RWPE1 (cell line): ENCODE data around the gene TBX15.
A peak's percentile ranks its signal among the peaks of the same experiment; 100 is the strongest.

Source experiments
- CTCF ChIA-PET: fragments of 350-600 bp; sonication (Branson Sonifier 250); formaldehyde crosslinking; extraction: SDS; loops from one replicate; lab custom pipeline; 2021; lab: Yijun Ruan, JAX
- POLR2A ChIA-PET: fragments of 400-600 bp; formaldehyde crosslinking; extraction: SDS; loops from one replicate; lab custom pipeline; 2020; ENCODE audit warnings: antibody characterized with exemption; ENCODE audit not compliant: low non-redundant PET; lab: Yijun Ruan, JAX
- DNase-seq: peaks from one replicate; pipeline ENCODE4 v3.0.0; 2012; ENCODE audit warnings: low spot score
- H3K27ac ChIP-seq: fragments of 450-650 bp; 2 replicates; pipeline ENCODE4 v1.5.1; 2017
- TF ChIP-seq, protein P1 (sequence below): fragments of 450-650 bp; conservative IDR thresholded peaks from 2 replicates; pipeline ENCODE4 v1.5.1; 2017; ENCODE audit warnings: low read depth, mild to moderate bottlenecking

TBX15 gene

DNA sequence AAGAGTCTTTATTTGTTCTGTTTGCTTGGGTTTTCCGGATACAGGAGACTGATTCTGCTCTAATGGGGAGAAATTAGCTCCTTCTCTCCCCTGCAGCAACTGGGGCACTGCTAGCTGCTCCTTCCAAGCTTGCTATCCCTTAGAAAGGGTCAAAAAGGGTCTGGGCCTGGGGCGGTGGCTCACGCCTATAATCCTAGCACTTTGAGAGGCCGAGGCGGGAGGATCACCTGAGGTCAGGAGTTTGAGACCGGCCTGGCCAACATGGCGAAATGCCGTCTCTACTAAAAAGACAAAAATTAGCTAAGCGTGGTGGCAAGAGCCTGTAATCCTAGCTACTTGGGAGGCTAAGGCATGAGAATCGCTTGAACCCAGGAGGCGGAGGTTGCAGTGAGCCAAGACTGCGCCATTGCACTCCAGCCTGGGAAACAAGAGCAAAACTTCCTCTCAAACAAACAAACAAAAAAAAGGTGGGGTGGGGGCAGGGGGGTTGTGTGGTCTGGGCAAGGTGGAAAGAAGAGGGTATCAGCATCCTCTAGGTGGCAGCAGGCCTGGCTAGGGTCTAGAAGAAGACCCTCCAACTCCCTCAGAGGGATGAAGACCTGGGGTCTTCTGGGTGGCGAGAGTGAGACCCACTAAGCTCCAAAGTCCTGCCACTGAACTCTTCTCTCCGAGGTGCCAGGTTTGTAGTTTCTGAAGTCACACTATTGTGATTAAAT lies 15.4 kb upstream of the TBX15 start:
- ChIA-PET CTCF (no interaction called here), POLR2A (no interaction called here)
- no peak overlapping the region for H3K27ac ChIP-seq
- no peak for DNase-seq
- TF ChIP-seq, protein P1, sequence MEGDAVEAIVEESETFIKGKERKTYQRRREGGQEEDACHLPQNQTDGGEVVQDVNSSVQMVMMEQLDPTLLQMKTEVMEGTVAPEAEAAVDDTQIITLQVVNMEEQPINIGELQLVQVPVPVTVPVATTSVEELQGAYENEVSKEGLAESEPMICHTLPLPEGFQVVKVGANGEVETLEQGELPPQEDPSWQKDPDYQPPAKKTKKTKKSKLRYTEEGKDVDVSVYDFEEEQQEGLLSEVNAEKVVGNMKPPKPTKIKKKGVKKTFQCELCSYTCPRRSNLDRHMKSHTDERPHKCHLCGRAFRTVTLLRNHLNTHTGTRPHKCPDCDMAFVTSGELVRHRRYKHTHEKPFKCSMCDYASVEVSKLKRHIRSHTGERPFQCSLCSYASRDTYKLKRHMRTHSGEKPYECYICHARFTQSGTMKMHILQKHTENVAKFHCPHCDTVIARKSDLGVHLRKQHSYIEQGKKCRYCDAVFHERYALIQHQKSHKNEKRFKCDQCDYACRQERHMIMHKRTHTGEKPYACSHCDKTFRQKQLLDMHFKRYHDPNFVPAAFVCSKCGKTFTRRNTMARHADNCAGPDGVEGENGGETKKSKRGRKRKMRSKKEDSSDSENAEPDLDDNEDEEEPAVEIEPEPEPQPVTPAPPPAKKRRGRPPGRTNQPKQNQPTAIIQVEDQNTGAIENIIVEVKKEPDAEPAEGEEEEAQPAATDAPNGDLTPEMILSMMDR: no peak

DNA sequence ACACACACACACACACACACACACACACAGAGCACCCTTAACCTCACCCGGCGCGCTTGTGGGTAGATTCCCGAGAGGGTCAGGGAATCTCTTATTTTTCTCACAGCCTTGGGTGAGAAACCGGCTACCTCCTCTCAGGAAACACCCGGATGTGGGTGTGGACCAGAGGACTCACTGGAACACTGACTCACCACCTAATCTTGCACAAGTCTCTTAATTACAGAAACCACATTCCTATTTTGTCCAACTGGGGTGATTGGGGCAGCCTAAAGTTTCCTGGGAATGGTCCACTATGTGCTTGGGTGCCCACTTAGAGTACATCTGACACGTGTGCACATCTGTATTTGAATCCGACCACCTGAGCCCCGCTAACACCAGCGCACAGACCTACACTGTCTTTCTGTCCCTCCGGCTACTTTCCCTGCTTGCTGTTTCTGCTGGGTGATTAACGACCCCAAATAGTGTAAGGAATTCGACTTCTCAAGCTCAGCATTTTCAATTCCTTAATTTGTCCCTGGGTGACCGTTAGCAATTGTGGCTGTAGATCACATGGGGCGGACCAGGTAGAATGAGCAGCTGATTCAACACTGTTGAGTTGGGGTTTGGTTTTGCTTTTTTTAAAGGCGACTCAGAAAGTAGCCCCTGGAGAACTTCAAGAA lies 14.0 kb upstream of the TBX15 start:
- CTCF ChIA-PET: no interaction called here
- POLR2A ChIA-PET: no interaction called here

DNA sequence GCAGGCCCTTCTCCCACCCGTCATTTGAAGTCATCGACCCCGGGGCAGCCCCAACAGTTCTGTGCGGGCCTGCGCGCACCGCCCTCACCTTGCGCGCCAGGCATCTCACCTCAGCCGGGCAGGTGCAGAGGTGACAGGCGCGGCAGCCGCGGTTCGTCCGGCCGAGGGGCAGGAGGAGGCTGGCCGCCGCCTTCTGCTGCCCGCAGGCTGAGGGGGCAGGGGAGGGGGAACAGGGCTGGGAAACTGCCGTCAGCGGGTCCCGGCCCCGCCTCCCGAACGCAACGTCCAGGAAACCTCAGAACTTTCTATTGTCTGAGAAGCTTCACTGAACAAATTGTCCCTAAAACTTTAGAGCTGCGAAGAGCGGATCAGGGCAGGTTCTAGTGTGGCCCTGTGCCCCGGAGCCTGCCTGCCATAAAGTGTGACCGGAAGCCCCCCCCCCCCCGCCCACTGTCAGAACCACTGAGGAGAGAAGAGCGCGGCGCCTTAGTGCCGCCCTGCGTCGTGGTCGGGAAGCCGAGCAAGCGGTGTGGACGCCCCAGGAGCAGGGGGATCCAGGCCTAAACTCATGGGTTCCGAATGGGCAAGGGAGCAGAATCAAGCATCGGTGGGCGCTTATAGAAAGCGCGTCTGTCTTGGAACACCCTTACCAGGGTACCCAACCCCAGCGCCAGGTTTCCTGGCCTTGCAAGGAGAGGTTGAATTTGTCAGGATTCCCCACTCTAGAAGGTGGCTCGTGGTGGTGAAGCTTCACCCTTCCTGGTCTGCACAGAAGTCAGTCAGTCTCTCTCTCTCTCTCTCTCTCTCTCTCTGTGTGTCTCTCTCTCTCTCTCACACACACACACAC lies 13.3 kb upstream of the TBX15 start:
- DNase-seq: no peak
- peak overlapping the region; percentile 58 for H3K27ac ChIP-seq
- ChIA-PET CTCF (no interaction called here), POLR2A (no interaction called here)
- TF ChIP-seq, protein P1: no peak

More for the DNA sequence above, 14.0 kb upstream of the TBX15 start:
- DNase-seq: peak; percentile 91
- H3K27ac ChIP-seq: peak overlapping the region; percentile 58
- TF ChIP-seq, protein P1: no peak

DNA sequence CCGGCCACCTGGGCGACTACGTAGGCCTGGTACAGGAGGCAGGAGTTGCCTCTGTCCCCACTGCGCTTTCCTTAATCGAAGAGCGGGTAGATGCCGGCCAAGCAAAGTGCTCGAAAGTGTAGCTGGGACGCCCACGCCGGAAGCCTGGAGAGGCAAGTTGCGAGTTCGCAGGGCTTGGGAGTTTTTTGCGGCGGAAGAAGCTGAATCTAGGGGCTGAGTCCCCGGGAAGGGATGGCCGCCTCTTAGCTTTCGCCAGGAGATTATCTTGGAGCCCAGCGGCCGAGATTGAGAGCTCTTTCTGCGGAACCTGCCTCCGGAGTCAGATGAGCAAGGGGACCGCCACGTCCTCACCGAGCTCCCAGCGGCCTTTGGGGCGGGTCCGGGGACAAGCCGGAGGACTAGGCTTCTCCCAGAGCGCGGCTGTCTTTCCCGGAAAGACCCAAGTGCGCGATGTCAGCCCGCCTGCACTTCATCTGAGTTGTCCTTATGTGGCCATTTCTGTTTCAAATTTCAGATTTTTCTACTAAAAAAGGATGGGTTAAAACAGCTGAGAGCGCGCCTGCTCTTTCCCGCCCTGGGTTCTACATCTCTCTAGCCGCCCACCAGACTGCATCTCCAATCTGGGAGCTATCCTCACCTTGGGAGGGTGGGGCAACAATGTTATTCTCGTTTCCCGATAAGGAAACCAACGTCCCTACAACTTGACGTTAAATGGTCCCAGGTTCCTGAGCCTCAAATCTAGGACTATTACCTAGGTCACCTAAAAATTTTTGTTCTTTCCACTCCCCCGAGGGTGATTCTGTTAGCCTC lies 12.4 kb upstream of the TBX15 start:
- no peak for DNase-seq
- ChIA-PET POLR2A (no interaction called here), CTCF (no interaction called here)
- no peak overlapping the region for H3K27ac ChIP-seq
- TF ChIP-seq, protein P1: no peak

DNA sequence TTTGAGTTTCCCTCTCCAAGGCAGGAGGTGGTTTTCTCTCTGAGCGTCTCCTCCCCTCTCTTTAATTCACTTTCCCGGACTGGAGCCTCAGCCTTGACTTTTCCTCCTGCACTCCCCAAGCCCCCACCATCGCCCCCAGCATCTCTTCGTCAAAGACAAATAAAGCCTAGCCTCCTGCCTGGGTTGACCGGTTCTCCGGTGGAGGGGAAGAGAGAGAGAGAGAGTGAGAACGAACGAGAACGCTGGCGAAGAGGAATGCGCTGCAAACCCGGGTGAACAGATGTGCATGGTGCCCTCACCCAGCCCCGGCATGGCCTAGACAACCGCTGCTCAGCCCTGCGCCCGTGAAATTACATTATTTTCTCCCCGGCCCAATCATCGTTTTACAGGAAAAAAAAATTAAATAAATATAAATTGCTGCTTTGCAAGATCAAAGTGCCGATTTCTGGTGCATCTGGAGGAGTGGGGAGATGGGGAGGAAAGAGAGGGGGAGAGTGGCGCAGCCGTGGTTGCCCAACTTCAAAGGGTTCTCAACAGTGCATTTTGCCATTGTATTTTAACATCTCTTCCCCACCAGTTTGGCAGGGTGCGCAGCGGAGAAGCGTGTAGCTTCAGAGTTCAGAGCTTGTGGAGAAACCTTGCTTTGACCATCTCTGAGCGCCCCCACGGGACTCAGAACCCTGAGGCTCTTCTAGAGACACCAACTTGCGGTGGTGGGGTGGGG lies 11.4 kb upstream of the TBX15 start:
- ChIA-PET POLR2A (no interaction called here), CTCF (no interaction called here)
- no peak for DNase-seq
- TF ChIP-seq, protein P1: no peak
- no peak overlapping the region for H3K27ac ChIP-seq
